NOMO-1 treated with DMSO at 0.1 percent for 48 hours (cell line): ENCODE results near the gene ENO2.
"Not testable (repeated sequence)": the region's sequence is repeated elsewhere in the genome, so short reads cannot be mapped to it uniquely, and the experiment has no call there.

Experiments
- DNase-seq: peaks from one replicate; lab custom pipeline; 2025; ENCODE audit not compliant: unreplicated experiment; lab: John Stamatoyannopoulos, UW

Gene ENO2

GRCh38 chr12:6914246-6914946 lies at the start of gene ENO2:
Gene ENO2 (plus strand): TSS chr12:6914580. CDS start chr12:6915833, 1,253 bp downstream.
- DNase-seq: peak; percentile 51

GRCh38 chr12:6865307-6865706 lies 49.1 kb upstream of the ENO2 start:
- not testable (repeated sequence) for DNase-seq

GRCh38 chr12:6866163-6866919 lies 48.0 kb upstream of the ENO2 start:
- no peak for DNase-seq

GRCh38 chr12:6866920-6867412 lies 47.4 kb upstream of the ENO2 start:
- DNase-seq: peak; percentile 69

- peak; percentile 70 for DNase-seq
Measured at GRCh38 chr12:6867413-6868210, 46.8 kb upstream of the ENO2 start, which contains the start of gene TPI1. Gene TPI1 (plus strand): TSS chr12:6867531. CDS start chr12:6867567, 36 bp downstream.

GRCh38 chr12:6868211-6869048 lies 46.0 kb upstream of the ENO2 start:
- DNase-seq: peak; percentile 4

- DNase-seq: peak; percentile 83
Measured at GRCh38 chr12:6869049-6870021, 45.0 kb upstream of the ENO2 start.

- DNase-seq: not testable (repeated sequence)
Measured at GRCh38 chr12:6870304-6870703, 44.1 kb upstream of the ENO2 start.

GRCh38 chr12:6871052-6871957 lies 43.1 kb upstream of the ENO2 start:
- DNase-seq: no peak

GRCh38 chr12:6872073-6873048 lies 42.0 kb upstream of the ENO2 start:
- DNase-seq: peak; percentile 41

GRCh38 chr12:6873094-6874014 lies 41.0 kb upstream of the ENO2 start, which contains the start of gene SPSB2:
Gene SPSB2 (minus strand): TSS chr12:6873303. CDS start chr12:6872901, 402 bp downstream.
- peak; percentile 95 for DNase-seq

GRCh38 chr12:6874015-6874368 lies 40.4 kb upstream of the ENO2 start:
- DNase-seq: not testable (repeated sequence)

GRCh38 chr12:6879824-6880223 lies 34.6 kb upstream of the ENO2 start:
- not testable (repeated sequence) for DNase-seq

GRCh38 chr12:6883252-6883651 lies 31.1 kb upstream of the ENO2 start:
- no peak for DNase-seq

GRCh38 chr12:6883683-6884082 lies 30.7 kb upstream of the ENO2 start:
- no peak for DNase-seq

GRCh38 chr12:6884539-6884938 lies 29.8 kb upstream of the ENO2 start:
- no peak for DNase-seq
